Measurements from ENCODE around the gene MCTP1. TPM values are rescaled to one million over a fixed set of nuclear protein-coding genes. Genes with fewer than 3 reads are reported as not detected.

Gene MCTP1
- total and polyA plus RNA-seq, 2 of the 8 experiments (the other 6 are each of a cell fraction or from before 2014, with no cell fraction given): 0.56 to 3.4 TPM

GRCh38 chr5:94675965-94676618, 608.8 kb downstream of the MCTP1 start (continued):
- TF ChIP-seq ZNF274 (IDR thresholded peaks at IDR 0.05; ENCODE audit: borderline replicate concordance, extremely low read depth, low read length): no peak
- no peak for TF ChIP-seq YY1 (IDR thresholded peaks at IDR 0.05; ENCODE audit: low read depth, low read length)
- TF ChIP-seq GTF2F1 (IDR thresholded peaks at IDR 0.05; ENCODE audit: borderline replicate concordance, low read depth, low read length): no peak

Measured in H1 (cell line).